Heart left ventricle (tissue), 16 donors: ENCODE measurements around the gene OR52H1. TPM values are rescaled to one million over a fixed set of nuclear protein-coding genes. Genes with fewer than 3 reads are reported as not detected.

Source experiments
- ATAC-seq, 4 donors: fragments of 200-7000 bp; cut with Tn5 transposase; one replicate each; pipeline ENCODE4 v1.9.1; 2020 to 2022; ENCODE audit warnings: moderate library complexity in 4 of 4, mild to moderate bottlenecking in 3 of 4, moderate number of reproducible peaks in 1 of 4
- DNase-seq, 5 donors: peaks; one replicate each; pipeline ENCODE4 v3.0.0-alpha.2; 2020
- H3K27ac ChIP-seq, 12 donors: fragments of 200-600 bp; sonication (generic) in 4 of 12; one replicate each; pipeline versions ENCODE4 v1.5.0 to v1.8.0; 2016 to 2022; ENCODE audit warnings: mild to moderate bottlenecking in 2 of 12
- H3K27me3 ChIP-seq, 9 donors: fragments of 200-600 bp; sonication (generic) in 2 of 9; one replicate each; pipeline versions ENCODE4 v1.5.1 to v1.8.0; 2016 to 2022; ENCODE audit warnings: mild to moderate bottlenecking in 3 of 9
- H3K36me3 ChIP-seq, 9 donors: fragments of 200-600 bp; sonication (generic) in 2 of 9; one replicate each; pipeline versions ENCODE4 v1.5.0 to v1.8.0; 2018 to 2022; ENCODE audit warnings: mild to moderate bottlenecking in 2 of 9
- H3K4me1 ChIP-seq, 12 donors: fragments of 200-600 bp; sonication (generic) in 4 of 12; one replicate each; pipeline versions ENCODE4 v1.5.0 to v1.8.0; 2016 to 2022; ENCODE audit warnings: mild to moderate bottlenecking in 3 of 12
- H3K4me3 ChIP-seq, 12 donors: fragments of 200-600 bp; sonication (generic) in 4 of 12; one replicate each; pipeline versions ENCODE4 v1.5.0 to v1.8.0; 2017 to 2022; ENCODE audit warnings: mild to moderate bottlenecking in 9 of 12, moderate library complexity in 4 of 12
- H3K9me3 ChIP-seq, 12 donors: fragments of 200-600 bp; sonication (generic) in 4 of 12; one replicate each; pipeline versions ENCODE4 v1.5.0 to v1.8.0; 2016 to 2022; ENCODE audit warnings: mild to moderate bottlenecking in 1 of 12
- CTCF ChIP-seq, 12 donors: fragments of 200-600 bp; sonication (generic) in 4 of 12; IDR thresholded peaks; one replicate each; pipeline versions ENCODE4 v1.5.0 to v1.8.0; 2018 to 2022; ENCODE audit warnings: antibody characterized with exemption in 12 of 12, mild to moderate bottlenecking in 5 of 12
- POLR2A ChIP-seq, 2 donors: fragments of 450-650 bp; IDR thresholded peaks; one replicate each; pipeline ENCODE4 v1.6.1; 2017; ENCODE audit warnings: antibody characterized with exemption in 2 of 2, mild to moderate bottlenecking in 2 of 2, moderate library complexity in 2 of 2
- WGBS, 4 donors: extraction: QIAGEN DNeasy Blood & Tissue Kit in 2 of 4; methylation state at CpG; one replicate each; pipeline versions ENCODE4 v1.1.5 to v1.1.7; 2013 to 2018; 5-methylcytosine and 5-hydroxymethylcytosine counted together
- intact Hi-C, 10 donors: fragments of 100-400 bp; cut with DNase I; formaldehyde crosslinking; loops; one replicate each; pipeline versions ENCODE4 v1.11.1 to v1.14.2; 2022
- polyA plus RNA-seq, 2 donors: library from polyadenylated mRNA; stranded (reverse); fragments of 200-250 nt; gene quantifications; one replicate each; pipeline ENCODE4 v1.2.3, GENCODE V29; 2013
- total RNA-seq, 9 donors: library from RNA; depleted of rRNA in 2 of 9; stranded (reverse); fragments of >200 nt in 2 of 9; fragmentation: NEBNext Ultra II Directional in 3 of 9; extraction: Animal tissue kit (Norgen Biotek cat#: 25700) in 3 of 9; gene quantifications; one replicate each; pipeline versions ENCODE4 v1.1.0 to v1.2.4, GENCODE V29; 2016 to 2023
- donor health status: ischemic (EF 13 %, LVEDD 7.1; RV severe dilation, severe dysfunction).
- donor health status: healthy with polysubstance abuse.
- donor health status: DM: no; HTN: yes; CAD: no.
- donor health status: DM: no; HTN: no; CAD: no.
- donor health status: ischemic (EF 25% LVEDD 6.9; RV normal size, moderate dysfunction).
- donor health status: ischemic (EF 25% LVEDD 5.7; RV mildly dilated, moderate dysfunction).
- donor health status: healthy.
- donor health status: DM: yes; HTN: yes; CAD: no.
- donor health status: ischemic (EF 35%, LVEDD 5.7; RV mildly dilated, moderate dysfunction).
- donor health status: nonischemic (EF 11% LVEDD 7.7; RV severe dilation, severe dysfunction).
- donor health status: DM: yes; HTN: yes; CAD: no.
- donor health status: PGD.
- donor health status: ischemic (EF 29% LVEDD 5.4; RV normal size, mild dysfunction).
- donor health status: nonischemic (EF 23%, LVEDD 6.1; RV moderate dilation, normal function).

The OR52H1 gene
- total and polyA plus RNA-seq, 11 donors = 0.32 to 0.47 TPM; not detected in 9

GRCh38 chr11:5507933-5508305 lies 40.4 kb downstream of the OR52H1 start:
- 57 to 63% (median 58%) methylated on average over 6 of the region's 6 CpGs for WGBS, 4 donors
- no peaks in the 10 kb centered on the region for H3K4me1 ChIP-seq

DNA sequence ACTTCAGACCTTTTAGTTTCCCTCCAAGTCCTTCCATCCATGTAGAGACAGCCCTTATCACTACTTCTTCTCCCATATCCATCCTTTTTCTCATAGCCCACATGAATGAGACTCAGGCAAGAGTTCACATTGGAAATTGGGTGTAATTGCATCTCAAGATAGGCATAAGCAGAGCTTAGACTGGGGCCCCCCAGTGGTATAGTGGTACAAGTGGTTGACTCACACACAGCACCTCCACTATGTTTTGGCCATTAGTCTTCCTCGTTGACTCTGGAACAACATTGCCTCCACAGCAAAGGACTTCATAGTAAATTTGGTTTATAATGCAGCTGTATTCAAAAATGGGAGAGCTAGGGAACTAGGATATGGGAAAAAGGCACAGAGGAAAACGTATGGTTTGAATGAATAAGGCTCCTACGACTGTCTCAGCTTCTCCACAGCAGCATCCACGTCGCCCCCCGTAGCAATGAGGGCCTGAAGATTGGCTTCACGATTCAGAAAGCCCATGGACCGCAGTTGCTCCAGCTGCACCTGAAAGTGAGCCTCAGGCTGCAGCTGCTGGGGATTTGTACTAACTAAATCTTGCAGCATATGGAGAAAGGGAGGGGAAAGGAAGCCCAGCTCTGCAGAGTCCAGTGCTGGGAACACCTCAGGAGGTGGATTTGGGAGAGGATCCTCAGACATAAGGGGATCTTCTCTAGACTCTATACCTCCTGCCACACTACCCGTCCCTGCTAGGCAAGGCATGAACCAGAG lies 41.0 kb downstream of the OR52H1 start:
- intact Hi-C loops = no loop called here
- H3K27ac ChIP-seq = no peak overlapping the region
- no peaks in the 10 kb centered on the region for H3K27me3 ChIP-seq
- H3K9me3 ChIP-seq = no peaks in the 10 kb centered on the region
- TF ChIP-seq POLR2A (IDR thresholded peaks at IDR 0.05) (no peak), CTCF (IDR thresholded peaks at IDR 0.05) (no peak)
- no peaks in the 10 kb centered on the region for H3K4me1 ChIP-seq
- ATAC-seq (no peak), DNase-seq (no peak)
- 85 to 93% (median 91%) methylated on average over 9 of the region's 9 CpGs for WGBS, 4 donors
- no peaks in the 10 kb centered on the region for H3K36me3 ChIP-seq
- no peak overlapping the region for H3K4me3 ChIP-seq

More at GRCh38 chr11:5507933-5508305, 40.4 kb downstream of the OR52H1 start:
- no peak overlapping the region for H3K4me3 ChIP-seq
- intact Hi-C loops = no loop called here
- no peaks in the 10 kb centered on the region for H3K27me3 ChIP-seq
- no peaks in the 10 kb centered on the region for H3K9me3 ChIP-seq
- H3K36me3 ChIP-seq = no peaks in the 10 kb centered on the region
- ATAC-seq = no peak
- DNase-seq = no peak
- no peak overlapping the region for H3K27ac ChIP-seq
- no peak for TF ChIP-seq CTCF (IDR thresholded peaks at IDR 0.05)
- TF ChIP-seq POLR2A (IDR thresholded peaks at IDR 0.05) = no peak

GRCh38 chr11:5505363-5506048 lies 42.8 kb downstream of the OR52H1 start:
- Histone ChIP-seq H3K27me3 (no peaks in the 10 kb centered on the region), H3K4me3 (no peak overlapping the region), H3K9me3 (no peaks in the 10 kb centered on the region), H3K36me3 (no peaks in the 10 kb centered on the region), H3K27ac (no peak overlapping the region), H3K4me1 (no peaks in the 10 kb centered on the region)
- 84 to 89% (median 87%) methylated on average over 9 of the region's 9 CpGs for WGBS, 4 donors
- TF ChIP-seq CTCF (IDR thresholded peaks at IDR 0.05) (no peak), POLR2A (IDR thresholded peaks at IDR 0.05) (no peak)
- no peak for ATAC-seq
- intact Hi-C loops = no loop called here
- no peak for DNase-seq

DNA sequence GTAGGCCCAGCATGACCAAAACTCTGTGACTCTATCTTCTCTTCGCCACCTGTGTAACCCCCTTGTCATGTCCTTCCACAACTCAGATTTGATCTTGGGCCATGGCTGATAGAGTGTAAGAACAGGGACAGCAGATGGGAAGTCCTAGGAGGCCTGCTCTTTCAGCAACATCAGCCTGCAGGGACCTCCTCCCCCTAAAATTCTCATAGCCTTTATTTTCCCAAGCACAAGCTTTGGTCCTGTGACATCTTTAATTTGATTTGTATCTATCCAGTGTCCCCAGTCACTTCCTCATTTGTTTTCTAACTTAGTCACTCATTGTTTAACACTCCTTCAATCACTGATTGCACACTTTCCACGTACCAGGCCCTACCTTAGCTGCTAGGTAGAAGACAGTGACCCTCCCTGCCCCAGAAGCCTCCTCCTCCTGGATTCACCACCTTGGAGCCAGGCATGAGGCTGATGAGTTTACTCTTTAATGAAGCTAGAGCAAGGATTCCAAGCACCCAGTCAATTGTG lies 43.9 kb downstream of the OR52H1 start:
- 85 to 91% (median 87%) methylated on average over 2 of the region's 2 CpGs for WGBS, 4 donors
- ATAC-seq (no peak), DNase-seq (no peak)
- Histone ChIP-seq H3K4me1 (peaks cover 0 to 3% (median 0%) of the 10 kb centered on the region in 12 donors), H3K27ac (no peak overlapping the region), H3K36me3 (no peaks in the 10 kb centered on the region), H3K4me3 (no peak overlapping the region), H3K9me3 (no peaks in the 10 kb centered on the region), H3K27me3 (no peaks in the 10 kb centered on the region)
- intact Hi-C loops = no loop called here
- TF ChIP-seq CTCF (IDR thresholded peaks at IDR 0.05) = no peak
- no peak for TF ChIP-seq POLR2A (IDR thresholded peaks at IDR 0.05)
